ENCODE results near the gene DNAH8. TPM values are rescaled to one million over a fixed set of nuclear protein-coding genes. Genes with fewer than 3 reads are reported as not detected.

The DNAH8 gene
- total RNA-seq, 1 experiment from 2014 or later, result not detected

GRCh38 chr6:38796850-38797249, 81.7 kb downstream of the DNAH8 start:
- ChIA-PET CTCF (interaction anchor here (1.2 kb wide), 1 partner anchor 137 kb away, joined by 3 read pairs; no protein-coding TSS in a partner anchor), RAD21 (ENCODE audit: low non-redundant PET in 1 of 2, low total read pairs in 2 of 2, uncharacterized antibody in 2 of 2, unreplicated experiment in 2 of 2) (no interaction called here), POLR2A (no interaction called here)
- ATAC-seq (no peak), DNase-seq (ENCODE audit: low read depth, low spot score) (no peak)
- Histone ChIP-seq H3K4me2 (ENCODE audit: low read length) (no peak overlapping the region), H3K9me3 (ENCODE audit: control insufficient read depth in 1 of 2, insufficient read depth in 1 of 2, low read depth in 1 of 2, low read length in 2 of 2) (no peaks in the 10 kb centered on the region), H2AFZ (ENCODE audit: low read depth, low read length, poor library complexity, severe bottlenecking) (no peak overlapping the region), H3K27ac (ENCODE audit: low read depth, low read length) (no peak overlapping the region), H3K9ac (ENCODE audit: low read length) (no peak overlapping the region), H3K79me2 (ENCODE audit: insufficient read depth, low read length) (no peaks in the 10 kb centered on the region), H3K36me3 (ENCODE audit: control insufficient read depth in 1 of 2, insufficient read depth in 2 of 2, low read length in 2 of 2) (no peaks in the 10 kb centered on the region), H3K27me3 (ENCODE audit: insufficient read depth, low read length) (peaks cover 20% of the 10 kb centered on the region; the same call in 1 of the 2 replicates), H3K4me1 (ENCODE audit: control insufficient read depth in 1 of 2, insufficient read depth in 2 of 2, low read length in 2 of 2) (no peaks in the 10 kb centered on the region), H3K9me2 (ENCODE audit: insufficient read depth) (no peaks in the 10 kb centered on the region), H3K4me3 (replicated peaks in 1 of 2; ENCODE audit: low read depth in 1 of 2, low read length in 2 of 2) (no peak overlapping the region), H4K20me1 (ENCODE audit: insufficient read depth) (no peaks in the 10 kb centered on the region)
- TF ChIP-seq POLR2AphosphoS5 (IDR thresholded peaks at IDR 0.05; ENCODE audit: low read depth, low read length) (no peak), YY1 (IDR thresholded peaks at IDR 0.05; ENCODE audit: extremely low read depth, insufficient replicate concordance, low read depth, low read length) (no peak), SRF (IDR thresholded peaks at IDR 0.05; ENCODE audit: low read depth) (no peak), CTCF (IDR thresholded peaks at IDR 0.05 in 2 of 3, conservative IDR thresholded peaks at IDR 0.05 in 1 of 3; ENCODE audit: borderline replicate concordance in 1 of 3, insufficient read depth in 1 of 3, low read depth in 2 of 3, low read length in 2 of 3) (no peak), FOSL1 (IDR thresholded peaks at IDR 0.05; ENCODE audit: low read depth) (no peak), CEBPB (IDR thresholded peaks at IDR 0.05; ENCODE audit: low read depth) (no peak), EZH2 (IDR thresholded peaks at IDR 0.05) (no peak), RAD21 (IDR thresholded peaks at IDR 0.05; ENCODE audit: low read depth) (no peak), JUND (IDR thresholded peaks at IDR 0.05) (no peak), TCF7L2 (IDR thresholded peaks at IDR 0.05; ENCODE audit: borderline replicate concordance, extremely low read depth, insufficient read depth, insufficient read length) (no peak), EZH2phosphoT487 (IDR thresholded peaks at IDR 0.05; ENCODE audit: borderline replicate concordance) (no peak), SIN3A (IDR thresholded peaks at IDR 0.05; ENCODE audit: low read depth) (no peak), ELF1 (IDR thresholded peaks at IDR 0.05; ENCODE audit: borderline replicate concordance, low read depth) (no peak), CBX3 (IDR thresholded peaks at IDR 0.05; ENCODE audit: low read depth) (no peak), ATF3 (IDR thresholded peaks at IDR 0.05) (no peak), ZFX (IDR thresholded peaks at IDR 0.05) (no peak), REST (IDR thresholded peaks at IDR 0.05; ENCODE audit: low read depth) (no peak)
- TF ChIP-seq, protein P1, sequence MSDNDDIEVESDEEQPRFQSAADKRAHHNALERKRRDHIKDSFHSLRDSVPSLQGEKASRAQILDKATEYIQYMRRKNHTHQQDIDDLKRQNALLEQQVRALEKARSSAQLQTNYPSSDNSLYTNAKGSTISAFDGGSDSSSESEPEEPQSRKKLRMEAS (IDR thresholded peaks at IDR 0.05), result no peak
- intact Hi-C loops (cut with micrococcal nuclease), result no loop called here
- BruUV-seq (replicated peaks), result no TSS peak
